Measurements from ENCODE around the gene OR13C2.
"Not testable (repeated sequence)": the region's sequence is repeated elsewhere in the genome, so short reads cannot be mapped to it uniquely, and the experiment has no call there.

The OR13C2 gene

GRCh38 chr9:104605527-104605926, at the start of gene OR13C2:
Gene OR13C2, minus strand, starts transcription at chr9:104605627. Its CDS starts 0 bp downstream, at chr9:104605627.
- not testable (repeated sequence) for DNase-seq

- DNase-seq = no peak
These were observed 30.0 kb upstream of the OR13C2 start for GRCh38 chr9:104635456-104635855.

GRCh38 chr9:104633976-104634520, 28.6 kb upstream of the OR13C2 start:
- DNase-seq = no peak

GRCh38 chr9:104625964-104626363, 20.5 kb upstream of the OR13C2 start:
- not testable (repeated sequence) for DNase-seq

- DNase-seq = no peak
These were observed 12.7 kb upstream of the OR13C2 start, which contains the start of gene OR13C9 for GRCh38 chr9:104618104-104618503. Gene OR13C9, minus strand, starts transcription at chr9:104618204. Its CDS starts 0 bp downstream, at chr9:104618204.

GRCh38 chr9:104617418-104617817, 12.0 kb upstream of the OR13C2 start:
- no peak for DNase-seq

GRCh38 chr9:104611213-104611612, 5.8 kb upstream of the OR13C2 start:
- no peak for DNase-seq

- no peak for DNase-seq
These were observed 2.9 kb upstream of the OR13C2 start for GRCh38 chr9:104608336-104608735.

GRCh38 chr9:104606152-104606551, 725 bp upstream of the OR13C2 start:
- no peak for DNase-seq

- DNase-seq = no peak
These were observed 626 bp downstream of the OR13C2 start for GRCh38 chr9:104604801-104605200.

GRCh38 chr9:104599313-104599712, 6.1 kb downstream of the OR13C2 start, which contains the start of gene OR13C5:
Gene OR13C5, minus strand, starts transcription at chr9:104599413. Its CDS starts 0 bp downstream, at chr9:104599413.
- not testable (repeated sequence) for DNase-seq

GRCh38 chr9:104598749-104599148, 6.7 kb downstream of the OR13C2 start:
- not testable (repeated sequence) for DNase-seq

GRCh38 chr9:104589626-104590025, 15.8 kb downstream of the OR13C2 start:
- DNase-seq = no peak

- no peak for DNase-seq
These were observed 18.8 kb downstream of the OR13C2 start for GRCh38 chr9:104586496-104587180.

- no peak for DNase-seq
These were observed 24.9 kb downstream of the OR13C2 start for GRCh38 chr9:104580562-104580961.

- no peak for DNase-seq
These were observed 28.2 kb downstream of the OR13C2 start for GRCh38 chr9:104577263-104577662.

GRCh38 chr9:104575456-104575855, 30.0 kb downstream of the OR13C2 start:
- no peak for DNase-seq

GRCh38 chr9:104572612-104573011, 32.8 kb downstream of the OR13C2 start:
- DNase-seq = no peak

GRCh38 chr9:104568868-104569267, 36.6 kb downstream of the OR13C2 start, which contains the start of gene OR13C8:
Gene OR13C8, plus strand, starts transcription at chr9:104569168. Its CDS starts 0 bp downstream, at chr9:104569168.
- no peak for DNase-seq

- no peak for DNase-seq
These were observed 41.1 kb downstream of the OR13C2 start for GRCh38 chr9:104564358-104564757.

- DNase-seq = no peak
These were observed 48.4 kb downstream of the OR13C2 start for GRCh38 chr9:104556830-104557634.

GRCh38 chr9:104555521-104555920, 49.9 kb downstream of the OR13C2 start:
- DNase-seq = no peak

All from activated CD4-positive, alpha-beta T cell treated with anti-CD3 and anti-CD28 coated beads, Interleukin-2, amount 50 U/mL, for 48 hours (primary cell).